ENCODE data around the gene SYT17.

- TF ChIP-seq EZH2 (IDR thresholded peaks at IDR 0.05; ENCODE audit: borderline replicate concordance, low read depth, low read length, severe bottlenecking) (no peak), CTCF (IDR thresholded peaks at IDR 0.05; ENCODE audit: borderline replicate concordance, extremely low read depth, low read length, poor library complexity, severe bottlenecking) (no peak)
Observed at GRCh38 chr16:19135896-19136438, 32.1 kb upstream of the SYT17 start.

Data from DND-41 (cell line).